HL-60 (cell line): ENCODE measurements around the gene NFIA.
A peak's percentile ranks its signal among the peaks of the same experiment; 100 is the strongest.

ENCODE experiments used
- DNase-seq, 2 experiments: peaks; one replicate each; pipeline ENCODE4 v3.0.0-alpha.2; 2010 to 2020; ENCODE audit warnings: low read depth in 1 of 2, low spot score in 1 of 2
- H3K27ac ChIP-seq: fragments of 250-450 bp; sonication (Bioruptor Pico); replicated peaks from 2 replicates; pipeline ENCODE4 v1.5.1; 2020; ENCODE audit warnings: mild to moderate bottlenecking, moderate library complexity
- H3K27me3 ChIP-seq: fragments of 250-450 bp; sonication (Bioruptor Pico); 2 replicates; pipeline ENCODE4 v1.5.1; 2021; ENCODE audit warnings: mild to moderate bottlenecking, moderate library complexity; ENCODE audit not compliant: insufficient read depth, poor library complexity, severe bottlenecking
- H3K4me3 ChIP-seq: replicated peaks from 2 replicates; pipeline ENCODE4 v1.5.1; 2011; ENCODE audit warnings: mild to moderate bottlenecking, control low read depth, low read length; ENCODE audit not compliant: insufficient read depth
- CTCF ChIP-seq: IDR thresholded peaks from one replicate; pipeline ENCODE4 v1.5.1; 2011; ENCODE audit warnings: low read length, control low read depth, inconsistent platforms; ENCODE audit not compliant: insufficient read depth
- GABPA ChIP-seq: IDR thresholded peaks from 2 replicates; pipeline ENCODE4 v1.6.1; 2012; ENCODE audit warnings: low read depth
- POLR2AphosphoS5 ChIP-seq: IDR thresholded peaks from 2 replicates; pipeline ENCODE4 v1.6.1; 2012; ENCODE audit warnings: low read depth
- SPI1 ChIP-seq: IDR thresholded peaks from 2 replicates; pipeline ENCODE4 v1.6.1; 2012; ENCODE audit warnings: low read depth, mild to moderate bottlenecking, borderline replicate concordance
- TF ChIP-seq, protein P1 (sequence below): IDR thresholded peaks from 2 replicates; pipeline ENCODE4 v1.6.1; 2012; ENCODE audit warnings: low read depth; ENCODE audit not compliant: insufficient replicate concordance

The NFIA gene

GRCh38 chr1:61157468-61157987, 75.2 kb downstream of the NFIA start:
- Histone ChIP-seq H3K27me3 (no peaks in the 10 kb centered on the region), H3K4me3 (no peak overlapping the region), H3K27ac (no peak overlapping the region)
- TF ChIP-seq GABPA (no peak), POLR2AphosphoS5 (0 out of 2 replicates have a peak, but pooled peaks have one; percentile 27)
- peak; percentile 43 to 65 for DNase-seq

DNA sequence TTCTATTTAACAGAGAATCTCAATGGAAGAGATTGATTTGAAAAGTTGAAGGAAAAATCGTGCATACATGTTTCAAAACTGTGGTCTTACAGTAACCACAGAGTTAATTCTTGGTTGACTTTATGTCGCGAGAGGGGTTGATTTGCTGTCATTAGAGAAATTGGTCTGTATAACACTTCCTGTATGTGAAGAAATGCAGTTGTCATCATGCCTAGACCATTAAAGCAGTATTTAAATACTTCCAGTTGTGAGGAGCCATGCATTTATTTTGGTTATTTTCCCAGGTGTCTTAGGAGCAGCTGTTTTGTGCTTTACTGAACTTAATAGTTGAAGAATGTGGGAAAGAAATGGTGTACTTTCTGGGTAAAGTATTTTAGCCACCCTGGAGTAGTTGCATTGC, 76.2 kb downstream of the NFIA start:
- DNase-seq: no peak

GRCh38 chr1:61160526-61160925, 78.2 kb downstream of the NFIA start:
- TF ChIP-seq, protein P1, sequence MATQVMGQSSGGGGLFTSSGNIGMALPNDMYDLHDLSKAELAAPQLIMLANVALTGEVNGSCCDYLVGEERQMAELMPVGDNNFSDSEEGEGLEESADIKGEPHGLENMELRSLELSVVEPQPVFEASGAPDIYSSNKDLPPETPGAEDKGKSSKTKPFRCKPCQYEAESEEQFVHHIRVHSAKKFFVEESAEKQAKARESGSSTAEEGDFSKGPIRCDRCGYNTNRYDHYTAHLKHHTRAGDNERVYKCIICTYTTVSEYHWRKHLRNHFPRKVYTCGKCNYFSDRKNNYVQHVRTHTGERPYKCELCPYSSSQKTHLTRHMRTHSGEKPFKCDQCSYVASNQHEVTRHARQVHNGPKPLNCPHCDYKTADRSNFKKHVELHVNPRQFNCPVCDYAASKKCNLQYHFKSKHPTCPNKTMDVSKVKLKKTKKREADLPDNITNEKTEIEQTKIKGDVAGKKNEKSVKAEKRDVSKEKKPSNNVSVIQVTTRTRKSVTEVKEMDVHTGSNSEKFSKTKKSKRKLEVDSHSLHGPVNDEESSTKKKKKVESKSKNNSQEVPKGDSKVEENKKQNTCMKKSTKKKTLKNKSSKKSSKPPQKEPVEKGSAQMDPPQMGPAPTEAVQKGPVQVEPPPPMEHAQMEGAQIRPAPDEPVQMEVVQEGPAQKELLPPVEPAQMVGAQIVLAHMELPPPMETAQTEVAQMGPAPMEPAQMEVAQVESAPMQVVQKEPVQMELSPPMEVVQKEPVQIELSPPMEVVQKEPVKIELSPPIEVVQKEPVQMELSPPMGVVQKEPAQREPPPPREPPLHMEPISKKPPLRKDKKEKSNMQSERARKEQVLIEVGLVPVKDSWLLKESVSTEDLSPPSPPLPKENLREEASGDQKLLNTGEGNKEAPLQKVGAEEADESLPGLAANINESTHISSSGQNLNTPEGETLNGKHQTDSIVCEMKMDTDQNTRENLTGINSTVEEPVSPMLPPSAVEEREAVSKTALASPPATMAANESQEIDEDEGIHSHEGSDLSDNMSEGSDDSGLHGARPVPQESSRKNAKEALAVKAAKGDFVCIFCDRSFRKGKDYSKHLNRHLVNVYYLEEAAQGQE: no peak
- no peak for TF ChIP-seq SPI1
- TF ChIP-seq CTCF: no peak
- TF ChIP-seq GABPA: no peak
- no peak for TF ChIP-seq POLR2AphosphoS5
- H3K27me3 ChIP-seq: no peaks in the 10 kb centered on the region
- no peak overlapping the region for H3K4me3 ChIP-seq
- H3K27ac ChIP-seq: no peak overlapping the region
- no peak for DNase-seq

More for the DNA sequence above, 76.2 kb downstream of the NFIA start:
- Histone ChIP-seq H3K27me3 (no peaks in the 10 kb centered on the region), H3K27ac (no peak overlapping the region), H3K4me3 (no peak overlapping the region)
- no peak for TF ChIP-seq GABPA
- no peak for TF ChIP-seq SPI1
- TF ChIP-seq POLR2AphosphoS5: no peak
- no peak for TF ChIP-seq CTCF
- TF ChIP-seq, protein P1: no peak

GRCh38 chr1:61162520-61163258, 80.3 kb downstream of the NFIA start:
- no peak overlapping the region for H3K4me3 ChIP-seq
- DNase-seq: no peak
- H3K27me3 ChIP-seq: no peaks in the 10 kb centered on the region
- H3K27ac ChIP-seq: no peak overlapping the region
- TF ChIP-seq, protein P1: no peak
- no peak for TF ChIP-seq SPI1
- TF ChIP-seq GABPA: no peak
- TF ChIP-seq CTCF: no peak
- TF ChIP-seq POLR2AphosphoS5: no peak
